K562 (cell line): ENCODE results near the gene MEOX1. TPM values are rescaled to one million over a fixed set of nuclear protein-coding genes. Genes with fewer than 3 reads are reported as not detected.

Experiments used
- ATAC-seq: fragments of 200-7000 bp; cut with Tn5 transposase; 3 replicates; pipeline ENCODE4 v1.9.1; 2020; ENCODE audit warnings: moderate library complexity
- BruUV-seq: library from RNA; stranded (reverse); fragments of 400-500 nt; replicated peaks from 2 replicates; lab custom pipeline; 2021; lab: Mats Ljungman, UMichigan
- CTCF ChIA-PET: fragments of 300-600 bp; formaldehyde crosslinking; extraction: SDS; loops from one replicate; lab custom pipeline; 2021; ENCODE audit warnings: low intra/inter-chr PET ratio; lab: Yijun Ruan, JAX
- POLR2A ChIA-PET: fragments of 300-600, 350-650 bp; sonication (Branson Sonifier 250); formaldehyde crosslinking; extraction: SDS; loops from one replicate; lab custom pipeline; 2021; ENCODE audit warnings: antibody characterized with exemption, inconsistent platforms; lab: Yijun Ruan, JAX
- DNase-seq, 4 experiments: peaks; one replicate each; pipeline versions ENCODE4 v3.0.0 to v3.0.0-alpha.2; 2011 to 2018; ENCODE audit warnings: low spot score in 3 of 4, mixed read lengths in 3 of 4; ENCODE audit errors: extremely low read depth in 1 of 4
- FAIRE-seq: peaks from 2 replicates; lab custom pipeline; 2011; peaks lifted over from hg19 to GRCh38; lab: Jason Lieb, UNC
- H2AFZ ChIP-seq: 2 replicates; pipeline ENCODE4 v1.6.0; 2011; ENCODE audit warnings: low read depth, low read length, control low read depth, inconsistent platforms
- H3K27ac ChIP-seq: fragments of 200-600 bp; 3 replicates; pipeline ENCODE4 v1.8.0; 2011; ENCODE audit warnings: low read depth, mild to moderate bottlenecking, control low read depth, inconsistent platforms, low read length, moderate library complexity, mixed read lengths; ENCODE audit errors: extremely low read depth
- H3K27me3 ChIP-seq, 2 experiments: fragments of 300-600 bp in 1 of 2; 2 replicates in 1 of 2; 3 replicates in 1 of 2; pipeline versions ENCODE4 v1.6.0 to v1.8.0; 2011; ENCODE audit warnings: inconsistent platforms in 2 of 2, low read length in 2 of 2, mild to moderate bottlenecking in 1 of 2, mixed read lengths in 1 of 2, moderate library complexity in 1 of 2; ENCODE audit not compliant: control insufficient read depth in 2 of 2, insufficient read depth in 2 of 2
- H3K36me3 ChIP-seq: fragments of 300-600 bp; 3 replicates; pipeline ENCODE4 v1.8.0; 2011; ENCODE audit warnings: mild to moderate bottlenecking, low read length, inconsistent platforms; ENCODE audit not compliant: control insufficient read depth, insufficient read depth
- H3K4me1 ChIP-seq, 2 experiments: fragments of 200-600 bp in 1 of 2; replicated peaks in 1 of 2; 2 replicates in 1 of 2; 3 replicates in 1 of 2; pipeline versions ENCODE4 v1.5.1 to v1.8.0; 2011; ENCODE audit warnings: inconsistent platforms in 2 of 2, low read length in 2 of 2, mild to moderate bottlenecking in 1 of 2, mixed read lengths in 1 of 2, moderate library complexity in 1 of 2; ENCODE audit not compliant: control insufficient read depth in 2 of 2, insufficient read depth in 2 of 2
- H3K4me2 ChIP-seq: 2 replicates; pipeline ENCODE4 v1.6.1; 2011; ENCODE audit warnings: low read length, control low read depth, inconsistent platforms, mixed read lengths; ENCODE audit not compliant: insufficient read depth
- H3K4me3 ChIP-seq: fragments of 200-600 bp; sonication (generic), shearing (Covaris generic); 2 replicates; pipeline ENCODE4 v1.5.1; 2016; ENCODE audit warnings: control low read depth, inconsistent platforms
- H3K79me2 ChIP-seq: fragments of 200-600 bp; 3 replicates; pipeline ENCODE4 v1.8.0; 2011; ENCODE audit warnings: low read length, inconsistent platforms; ENCODE audit not compliant: control insufficient read depth, insufficient read depth
- H3K9ac ChIP-seq, 2 experiments: 2 replicates each; pipeline versions ENCODE4 v1.6.0 to v1.6.1; 2011; ENCODE audit warnings: low read depth in 2 of 2, low read length in 2 of 2, control low read depth in 1 of 2, inconsistent platforms in 1 of 2, mild to moderate bottlenecking in 1 of 2, mixed read lengths in 1 of 2; ENCODE audit not compliant: insufficient read depth in 1 of 2
- H3K9me1 ChIP-seq: one replicate; pipeline ENCODE4 v1.6.0; 2011; ENCODE audit warnings: inconsistent platforms, mild to moderate bottlenecking, low read length, moderate library complexity; ENCODE audit not compliant: control insufficient read depth, insufficient read depth
- H3K9me3 ChIP-seq: replicated peaks from 2 replicates; pipeline ENCODE4 v1.5.1; 2011; ENCODE audit warnings: low read depth, low read length, inconsistent platforms; ENCODE audit not compliant: control insufficient read depth, insufficient read depth
- H4K20me1 ChIP-seq: replicated peaks from 2 replicates; pipeline ENCODE4 v1.6.1; 2011; ENCODE audit warnings: low read length, inconsistent platforms, mixed read lengths; ENCODE audit not compliant: control insufficient read depth, insufficient read depth
- CEBPG ChIP-seq, 3 experiments: fragments of 200-800 bp in 1 of 3; sonication (Bioruptor generic) in 1 of 3; sonication (generic) in 1 of 3; formaldehyde crosslinking in 1 of 3; IDR thresholded peaks in 2 of 3; conservative IDR thresholded peaks in 1 of 3; 2 replicates each; pipeline versions ENCODE4 v1.6.1 to v1.8.0; 2016 to 2022; ENCODE audit warnings: missing compliant biosample characterization in 2 of 3, missing genetic modification characterization in 2 of 3, mild to moderate bottlenecking in 1 of 3, missing genetic modification reagents in 1 of 3
- CHD4 ChIP-seq: fragments of 200-600 bp; sonication (generic); IDR thresholded peaks from 3 replicates; pipeline ENCODE4 v1.6.1; 2012; ENCODE audit warnings: low read depth, mild to moderate bottlenecking, mixed read lengths, low read length, inconsistent platforms; ENCODE audit not compliant: insufficient read depth, insufficient replicate concordance, poor library complexity, severe bottlenecking
- CREB1 ChIP-seq, 2 experiments: sonication (generic) in 1 of 2; formaldehyde crosslinking in 1 of 2; IDR thresholded peaks; 2 replicates each; pipeline versions ENCODE4 v1.6.1 to v1.8.0; 2012 to 2022; ENCODE audit warnings: inconsistent platforms in 1 of 2, mild to moderate bottlenecking in 1 of 2, missing genetic modification reagents in 1 of 2, moderate library complexity in 1 of 2
- EZH2 ChIP-seq: IDR thresholded peaks from 2 replicates; pipeline ENCODE4 v1.6.1; 2012; ENCODE audit warnings: low read depth, mild to moderate bottlenecking, inconsistent platforms, low read length, borderline replicate concordance
- GABPB1 ChIP-seq: sonication (generic); formaldehyde crosslinking; IDR thresholded peaks from 2 replicates; pipeline ENCODE4 v1.8.0; 2022; ENCODE audit warnings: mild to moderate bottlenecking, missing genetic modification reagents
- ILK ChIP-seq: fragments of 450-650 bp; IDR thresholded peaks from 2 replicates; pipeline ENCODE4 v1.6.1; 2016; ENCODE audit warnings: missing genetic modification characterization, low read depth, mild to moderate bottlenecking, missing compliant biosample characterization, moderate library complexity, borderline replicate concordance
- PCBP2 ChIP-seq: fragments of 200-400 bp; formaldehyde crosslinking; IDR thresholded peaks from 2 replicates; pipeline ENCODE4 v1.6.1; 2018; ENCODE audit warnings: low read length, low read depth, mild to moderate bottlenecking, moderate library complexity; ENCODE audit not compliant: poor library complexity, severe bottlenecking
- RBM34 ChIP-seq: fragments of 200-400 bp; formaldehyde crosslinking; IDR thresholded peaks from 2 replicates; pipeline ENCODE4 v1.6.1; 2018; ENCODE audit warnings: low read length, borderline replicate concordance; ENCODE audit not compliant: insufficient read depth
- RFX7 ChIP-seq: fragments of 250-450 bp; sonication (Bioruptor Pico); IDR thresholded peaks from 2 replicates; pipeline ENCODE4 v1.5.1; 2021; ENCODE audit warnings: mild to moderate bottlenecking
- ZNF551 ChIP-seq: fragments of 250-450 bp; sonication (Bioruptor Pico); IDR thresholded peaks from 2 replicates; pipeline ENCODE4 v1.5.0; 2021; ENCODE audit warnings: mild to moderate bottlenecking, moderate library complexity
- WGBS: fragments of 100-300 bp; shearing (Covaris generic); methylation state at CpG from one replicate; pipeline ENCODE4 v1.1.6; 2016; ENCODE audit warnings: low coverage, mixed read lengths; ENCODE audit not compliant: insufficient coverage; ENCODE audit errors: missing lambda C conversion rate; 5-methylcytosine and 5-hydroxymethylcytosine counted together
- in situ Hi-C: fragments of 300-500 bp; cut with MboI; formaldehyde crosslinking; loops from 4 replicates; pipeline ENCODE4 v1.15.0; 2018; ENCODE audit warnings: inconsistent platforms, mixed read lengths
- intact Hi-C: fragments of 100-400 bp; cut with micrococcal nuclease; formaldehyde crosslinking; loops from 2 replicates; pipeline ENCODE4 v1.14.2; 2022
- polyA plus RNA-seq, 8 experiments: library from polyadenylated mRNA; depleted of rRNA in 4 of 8; stranded (reverse) in 5 of 8; unstranded in 3 of 8; fragments of >200 nt; fragmentation: Nextera tagmentation in 2 of 8; fragmentation: Illumina TruSeq in 1 of 8; extraction: Ambion mirVana in 2 of 8; extraction: Trizol in 1 of 8; gene quantifications; 2 replicates each; pipeline versions ENCODE4 v1.2.1 to v1.2.3, GENCODE V29; 2011 to 2014; ENCODE audit warnings: inconsistent platforms in 1 of 8, missing spikeins in 1 of 8
- total RNA-seq, 7 experiments: library from RNA; depleted of rRNA in 6 of 7; stranded (reverse); fragments of >200 nt in 6 of 7; fragmentation: Illumina TruSeq in 2 of 7; extraction: Trizol in 2 of 7; gene quantifications; 2 replicates each; pipeline versions ENCODE4 v1.2.1 to v1.2.3, GENCODE V29; 2011 to 2021; ENCODE audit warnings: low replicate concordance in 1 of 7
- TF ChIP-seq, protein P1 (sequence below): sonication (generic); formaldehyde crosslinking; IDR thresholded peaks from 2 replicates; pipeline ENCODE4 v1.8.0; 2022; ENCODE audit warnings: mild to moderate bottlenecking, missing genetic modification reagents
- TF ChIP-seq, protein P2 (sequence below): sonication (generic); formaldehyde crosslinking; IDR thresholded peaks from 2 replicates; pipeline ENCODE4 v1.8.0; 2023; ENCODE audit warnings: mild to moderate bottlenecking, missing genetic modification reagents
- TF ChIP-seq, protein P3 (sequence below): fragments of 250-450 bp; sonication (Bioruptor Pico); IDR thresholded peaks from 2 replicates; pipeline ENCODE4 v1.4.0; 2020; ENCODE audit warnings: mild to moderate bottlenecking
- TF ChIP-seq, protein P4 (sequence below): sonication (generic); formaldehyde crosslinking; IDR thresholded peaks from 2 replicates; pipeline ENCODE4 v1.9.0; 2022; ENCODE audit warnings: mild to moderate bottlenecking, missing genetic modification reagents

The MEOX1 gene
- total and polyA plus RNA-seq, 9 of the 15 experiments (the other 6 are each of a cell fraction or from before 2014, with no cell fraction given), result not detected

DNA sequence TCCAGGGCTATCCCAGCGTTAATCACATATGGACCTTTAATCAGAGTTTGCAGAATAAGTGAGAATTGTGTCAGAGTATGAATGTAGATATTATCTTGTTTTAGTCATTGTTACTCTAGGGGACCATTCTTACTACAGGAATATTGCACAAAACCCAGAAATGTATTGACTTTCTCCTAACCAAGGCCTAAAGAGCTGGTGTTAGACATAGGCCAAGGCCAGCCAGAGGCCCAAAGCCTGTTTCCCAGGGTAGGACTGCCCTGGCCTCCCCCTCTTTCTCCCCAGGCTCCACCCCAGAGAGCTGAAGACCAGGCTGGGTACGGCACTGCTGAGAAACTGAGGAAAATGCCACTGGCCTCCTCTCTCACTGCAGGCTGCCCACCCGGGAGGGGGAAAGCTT, 41.9 kb upstream of the MEOX1 start:
- in situ Hi-C loops, result no loop called here
- ChIA-PET CTCF (no interaction called here), POLR2A (no interaction called here)
- Histone ChIP-seq H3K36me3 (no peaks in the 10 kb centered on the region), H3K79me2 (no peaks in the 10 kb centered on the region), H3K4me3 (no peak overlapping the region), H3K9me1 (no peaks in the 10 kb centered on the region), H4K20me1 (no peaks in the 10 kb centered on the region), H3K27ac (no peak overlapping the region), H3K4me2 (no peak overlapping the region), H3K9me3 (no peaks in the 10 kb centered on the region; the same call in 1 of the 2 replicates), H3K27me3 (peaks cover 14 to 53% of the 10 kb centered on the region in 2 experiments; a peak in 4 of 5 replicates), H3K4me1 (peaks cover 0 to 4% of the 10 kb centered on the region in 2 experiments; a peak in 1 of 5 replicates), H2AFZ (no peak overlapping the region), H3K9ac (no peak overlapping the region)
- ATAC-seq (no peak), DNase-seq (no peak), FAIRE-seq (no peak)
- BruUV-seq, result no TSS peak
- WGBS, result 7% methylated on average over 3 of the region's 3 CpGs
- intact Hi-C loops, result no loop called here
- TF ChIP-seq ZNF551 (CRISPR knock-in tag) (no peak), CREB1 (IDR thresholded peaks at IDR 0.05) (no peak), CREB1 (CRISPR knock-in tag; IDR thresholded peaks at IDR 0.05) (no peak), CEBPG (CRISPR knock-in tag; IDR thresholded peaks at IDR 0.05) (no peak), CEBPG (tag; conservative IDR thresholded peaks at IDR 0.05 in 1 of 2, IDR thresholded peaks at IDR 0.05 in 1 of 2) (no peak), PCBP2 (no peak), GABPB1 (CRISPR knock-in tag) (no peak), EZH2 (no peak), RFX7 (no peak), ILK (tag) (no peak), RBM34 (no peak), CHD4 (no peak)
- TF ChIP-seq, protein P1, sequence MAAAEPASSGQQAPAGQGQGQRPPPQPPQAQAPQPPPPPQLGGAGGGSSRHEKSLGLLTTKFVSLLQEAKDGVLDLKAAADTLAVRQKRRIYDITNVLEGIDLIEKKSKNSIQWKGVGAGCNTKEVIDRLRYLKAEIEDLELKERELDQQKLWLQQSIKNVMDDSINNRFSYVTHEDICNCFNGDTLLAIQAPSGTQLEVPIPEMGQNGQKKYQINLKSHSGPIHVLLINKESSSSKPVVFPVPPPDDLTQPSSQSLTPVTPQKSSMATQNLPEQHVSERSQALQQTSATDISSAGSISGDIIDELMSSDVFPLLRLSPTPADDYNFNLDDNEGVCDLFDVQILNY (CRISPR knock-in tag), result no peak
- TF ChIP-seq, protein P2, sequence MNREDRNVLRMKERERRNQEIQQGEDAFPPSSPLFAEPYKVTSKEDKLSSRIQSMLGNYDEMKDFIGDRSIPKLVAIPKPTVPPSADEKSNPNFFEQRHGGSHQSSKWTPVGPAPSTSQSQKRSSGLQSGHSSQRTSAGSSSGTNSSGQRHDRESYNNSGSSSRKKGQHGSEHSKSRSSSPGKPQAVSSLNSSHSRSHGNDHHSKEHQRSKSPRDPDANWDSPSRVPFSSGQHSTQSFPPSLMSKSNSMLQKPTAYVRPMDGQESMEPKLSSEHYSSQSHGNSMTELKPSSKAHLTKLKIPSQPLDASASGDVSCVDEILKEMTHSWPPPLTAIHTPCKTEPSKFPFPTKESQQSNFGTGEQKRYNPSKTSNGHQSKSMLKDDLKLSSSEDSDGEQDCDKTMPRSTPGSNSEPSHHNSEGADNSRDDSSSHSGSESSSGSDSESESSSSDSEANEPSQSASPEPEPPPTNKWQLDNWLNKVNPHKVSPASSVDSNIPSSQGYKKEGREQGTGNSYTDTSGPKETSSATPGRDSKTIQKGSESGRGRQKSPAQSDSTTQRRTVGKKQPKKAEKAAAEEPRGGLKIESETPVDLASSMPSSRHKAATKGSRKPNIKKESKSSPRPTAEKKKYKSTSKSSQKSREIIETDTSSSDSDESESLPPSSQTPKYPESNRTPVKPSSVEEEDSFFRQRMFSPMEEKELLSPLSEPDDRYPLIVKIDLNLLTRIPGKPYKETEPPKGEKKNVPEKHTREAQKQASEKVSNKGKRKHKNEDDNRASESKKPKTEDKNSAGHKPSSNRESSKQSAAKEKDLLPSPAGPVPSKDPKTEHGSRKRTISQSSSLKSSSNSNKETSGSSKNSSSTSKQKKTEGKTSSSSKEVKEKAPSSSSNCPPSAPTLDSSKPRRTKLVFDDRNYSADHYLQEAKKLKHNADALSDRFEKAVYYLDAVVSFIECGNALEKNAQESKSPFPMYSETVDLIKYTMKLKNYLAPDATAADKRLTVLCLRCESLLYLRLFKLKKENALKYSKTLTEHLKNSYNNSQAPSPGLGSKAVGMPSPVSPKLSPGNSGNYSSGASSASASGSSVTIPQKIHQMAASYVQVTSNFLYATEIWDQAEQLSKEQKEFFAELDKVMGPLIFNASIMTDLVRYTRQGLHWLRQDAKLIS (CRISPR knock-in tag), result no peak
- TF ChIP-seq, protein P3, sequence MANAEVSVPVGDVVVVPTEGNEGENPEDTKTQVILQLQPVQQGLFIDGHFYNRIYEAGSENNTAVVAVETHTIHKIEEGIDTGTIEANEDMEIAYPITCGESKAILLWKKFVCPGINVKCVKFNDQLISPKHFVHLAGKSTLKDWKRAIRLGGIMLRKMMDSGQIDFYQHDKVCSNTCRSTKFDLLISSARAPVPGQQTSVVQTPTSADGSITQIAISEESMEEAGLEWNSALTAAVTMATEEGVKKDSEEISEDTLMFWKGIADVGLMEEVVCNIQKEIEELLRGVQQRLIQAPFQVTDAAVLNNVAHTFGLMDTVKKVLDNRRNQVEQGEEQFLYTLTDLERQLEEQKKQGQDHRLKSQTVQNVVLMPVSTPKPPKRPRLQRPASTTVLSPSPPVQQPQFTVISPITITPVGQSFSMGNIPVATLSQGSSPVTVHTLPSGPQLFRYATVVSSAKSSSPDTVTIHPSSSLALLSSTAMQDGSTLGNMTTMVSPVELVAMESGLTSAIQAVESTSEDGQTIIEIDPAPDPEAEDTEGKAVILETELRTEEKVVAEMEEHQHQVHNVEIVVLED (CRISPR knock-in tag), result no peak
- TF ChIP-seq, protein P4, sequence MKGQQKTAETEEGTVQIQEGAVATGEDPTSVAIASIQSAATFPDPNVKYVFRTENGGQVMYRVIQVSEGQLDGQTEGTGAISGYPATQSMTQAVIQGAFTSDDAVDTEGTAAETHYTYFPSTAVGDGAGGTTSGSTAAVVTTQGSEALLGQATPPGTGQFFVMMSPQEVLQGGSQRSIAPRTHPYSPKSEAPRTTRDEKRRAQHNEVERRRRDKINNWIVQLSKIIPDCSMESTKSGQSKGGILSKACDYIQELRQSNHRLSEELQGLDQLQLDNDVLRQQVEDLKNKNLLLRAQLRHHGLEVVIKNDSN (CRISPR knock-in tag), result no peak
